ENCODE data around the gene TTC14. TPM values are rescaled to one million over a fixed set of nuclear protein-coding genes. Genes with fewer than 3 reads are reported as not detected.

The TTC14 gene
- total RNA-seq = 31.2 and 33.6 TPM in 2 replicates

DNA sequence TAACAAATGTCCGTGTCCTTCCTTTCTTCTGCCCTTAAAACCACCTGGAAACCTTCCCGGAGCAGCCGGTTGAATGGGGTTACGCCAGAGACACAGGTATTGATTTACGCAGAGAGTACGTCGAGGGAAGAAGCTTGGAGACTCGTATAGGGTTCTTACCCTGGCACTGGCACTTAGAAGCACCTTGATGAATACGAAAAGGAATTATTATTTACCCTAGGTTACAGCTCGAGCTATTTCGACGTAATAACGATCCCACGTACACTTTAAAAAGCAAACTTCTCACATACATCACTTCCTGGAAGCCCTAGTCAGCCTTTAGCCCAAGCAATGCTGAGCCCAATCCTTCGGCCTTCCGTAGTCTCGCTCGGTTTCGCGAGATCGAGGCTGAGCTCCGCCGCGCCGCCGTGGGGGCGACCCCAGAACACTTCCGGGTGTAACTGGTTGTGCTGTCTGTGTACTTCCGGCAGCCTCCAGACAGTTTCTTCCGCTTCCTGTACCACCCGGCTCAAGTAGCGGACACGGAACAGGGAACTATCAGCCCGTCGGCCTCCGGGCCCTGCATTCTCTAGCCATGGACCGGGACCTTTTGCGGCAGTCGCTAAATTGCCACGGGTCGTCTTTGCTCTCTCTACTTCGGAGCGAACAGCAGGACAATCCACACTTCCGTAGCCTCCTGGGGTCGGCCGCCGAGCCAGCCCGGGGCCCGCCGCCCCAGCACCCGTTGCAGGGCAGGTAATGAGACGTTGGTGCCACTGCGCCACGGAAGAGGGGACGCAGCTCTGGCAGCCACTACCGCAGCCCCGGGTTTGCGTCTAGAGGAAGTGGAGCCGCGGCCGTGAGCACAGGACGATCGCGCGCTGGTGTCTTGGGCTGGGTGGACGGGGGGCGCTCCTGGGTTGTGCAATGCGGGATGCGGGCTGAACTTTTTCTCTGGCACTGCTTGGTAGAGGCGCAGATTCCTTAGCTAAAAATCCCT is at the start of gene TTC14:
TTC14 (plus strand) TSS at position 476 of the 979 bp plus-strand sequence; CDS start at position 575, 99 bp downstream.

Small RNA genes within 50 kb of the gene (small RNA-seq; reads per million reads assigned to genes)
- gene AC068298.1 (not detected), gene RNU6-486P (not detected)

Other genes starting within 250 kb of the TTC14 start
- gene CCDC39, start 77.3 kb downstream of the TTC14 start, total RNA-seq = not detected in 2 replicates